ENCODE results near the gene RGS12.
"Not testable (repeated sequence)": the region's sequence is repeated elsewhere in the genome, so short reads cannot be mapped to it uniquely, and the experiment has no call there.

The RGS12 gene

GRCh38 chr4:3299976-3300671 is 7.3 kb downstream of the RGS12 start:
- DNase-seq, result no peak

DNA sequence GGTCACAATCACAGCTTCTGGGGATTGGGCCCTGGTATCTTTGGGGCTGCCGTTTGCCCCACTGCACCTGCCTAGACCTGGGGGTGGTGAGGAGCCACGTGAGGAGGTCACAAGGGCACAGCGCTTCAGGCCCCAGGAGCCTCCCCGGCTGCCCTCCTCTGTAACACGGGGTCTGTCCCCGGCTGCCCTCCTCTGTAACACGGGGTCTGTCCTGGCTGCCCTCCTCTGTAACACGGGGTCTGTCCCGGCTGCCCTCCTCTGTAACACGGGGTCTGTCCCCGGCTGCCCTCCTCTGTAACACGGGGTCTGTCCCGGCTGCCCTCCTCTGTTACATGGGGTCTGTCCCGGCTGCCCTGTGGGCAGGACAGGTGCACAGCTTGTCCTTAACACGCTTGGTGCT is 8.1 kb downstream of the RGS12 start:
- not testable (repeated sequence) for DNase-seq

GRCh38 chr4:3301450-3302172 is 8.8 kb downstream of the RGS12 start:
- no peak for DNase-seq

GRCh38 chr4:3302173-3302785 is 9.5 kb downstream of the RGS12 start:
- no peak for DNase-seq

GRCh38 chr4:3302786-3303564 is 10.2 kb downstream of the RGS12 start:
- no peak for DNase-seq

DNA sequence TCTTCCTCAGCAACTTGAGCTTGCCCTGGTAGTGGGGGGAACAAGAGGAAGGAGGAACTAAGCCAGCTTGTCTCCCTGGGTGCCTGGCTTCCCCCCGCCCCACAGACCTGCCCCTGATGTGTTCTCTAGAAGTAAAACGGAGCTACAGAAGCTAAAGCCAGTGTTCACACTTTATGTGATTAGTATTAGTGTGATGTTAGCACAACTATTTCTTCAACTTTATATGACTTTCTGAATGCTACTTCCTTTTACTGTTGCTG is 10.7 kb downstream of the RGS12 start:
- DNase-seq, result no peak

DNA sequence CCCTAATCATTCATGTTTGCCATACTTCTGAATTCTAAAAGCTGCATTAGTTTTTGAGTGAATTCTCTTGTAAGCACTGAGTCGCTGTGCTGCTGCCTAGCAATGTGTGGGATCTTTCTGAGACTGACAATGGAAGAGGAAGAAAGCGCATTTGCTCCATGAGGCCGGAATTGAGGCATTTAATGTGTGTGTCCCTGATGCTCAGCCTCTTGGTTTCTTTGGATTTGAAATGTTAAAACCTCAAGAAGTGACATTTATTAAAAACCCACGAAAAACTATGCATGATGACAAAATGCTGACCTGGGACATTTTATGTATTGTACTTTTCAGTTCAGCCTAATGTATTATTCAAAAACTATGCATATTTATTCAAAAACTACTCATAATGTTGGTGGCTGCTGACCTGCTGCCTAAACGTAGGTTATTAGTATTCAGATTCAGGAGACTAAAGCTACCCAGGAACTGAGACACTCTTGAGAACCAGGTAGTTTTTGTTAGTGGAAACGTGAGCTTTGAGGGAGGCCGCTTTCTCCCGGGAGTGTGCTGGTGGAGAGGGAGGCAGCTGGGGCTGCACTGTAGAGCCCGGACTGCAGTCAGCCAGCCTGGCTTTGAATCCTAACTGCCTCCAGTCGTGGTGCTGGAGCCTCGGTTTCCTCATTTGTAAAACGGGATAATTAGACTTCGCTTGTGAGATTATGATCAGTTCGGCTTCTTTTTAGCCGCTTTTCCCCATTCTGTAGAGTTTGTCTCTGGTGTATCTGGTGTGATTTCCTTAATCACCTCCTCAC is 11.3 kb downstream of the RGS12 start:
- DNase-seq, result no peak

GRCh38 chr4:3304831-3305609 is 12.2 kb downstream of the RGS12 start:
- DNase-seq, result no peak

DNA sequence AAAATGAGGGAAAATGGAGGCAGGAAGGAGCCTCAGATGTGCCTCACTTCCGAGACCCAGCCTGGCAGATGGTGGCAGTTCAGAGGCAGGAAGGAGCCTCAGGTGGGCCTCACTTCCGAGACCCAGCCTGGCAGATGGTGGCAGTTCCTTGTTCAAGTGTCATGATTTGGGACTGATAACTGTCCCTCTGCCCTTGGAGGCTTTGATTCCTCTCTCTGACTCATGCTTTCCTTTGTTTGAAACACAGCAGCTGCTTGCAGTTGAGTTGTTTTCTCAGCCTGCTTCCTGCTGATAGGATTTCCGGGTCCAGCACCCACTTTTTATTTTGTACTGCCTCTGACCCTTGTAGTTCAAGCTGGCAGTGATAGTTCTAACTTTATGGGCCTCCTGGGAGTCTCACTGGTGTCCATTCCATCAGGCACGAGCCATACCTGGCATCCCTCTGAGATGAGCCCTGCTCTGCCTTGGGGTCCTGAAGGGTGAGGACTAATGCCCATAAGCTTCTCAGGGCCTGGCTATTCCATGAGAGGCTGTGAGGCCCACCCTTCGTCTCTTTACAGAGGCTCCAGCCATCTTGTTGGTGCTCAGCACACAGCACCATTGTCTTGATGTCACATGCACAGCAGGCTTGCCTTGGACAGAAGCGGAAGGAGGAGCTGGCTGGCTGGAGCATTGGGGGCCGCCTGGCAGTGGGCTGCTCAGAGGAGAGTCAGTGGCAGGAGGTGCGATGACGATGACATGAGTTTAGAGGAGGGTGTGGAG is 13.0 kb downstream of the RGS12 start:
- no peak for DNase-seq

DNA sequence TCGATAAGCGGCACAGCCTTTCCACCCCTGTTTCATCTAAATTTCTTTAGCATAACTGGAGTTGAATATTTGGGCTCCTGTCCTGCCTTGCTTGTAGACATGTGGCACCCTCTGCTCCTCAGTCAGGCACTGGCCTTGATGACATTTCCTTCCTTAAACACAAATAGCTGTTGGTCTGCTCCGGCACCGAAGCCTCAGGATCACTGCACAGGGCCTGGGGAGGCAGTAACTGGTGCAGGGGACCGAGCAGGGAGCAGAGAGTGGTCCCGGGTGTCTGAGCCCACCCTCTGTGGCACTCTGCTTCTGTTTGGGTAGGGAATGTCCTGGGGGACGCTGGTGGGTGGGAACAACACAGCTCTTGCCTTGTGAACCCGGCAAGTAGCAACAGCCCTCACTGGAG is 13.6 kb downstream of the RGS12 start:
- no peak for DNase-seq

GRCh38 chr4:3307060-3307459 is 14.2 kb downstream of the RGS12 start:
- no peak for DNase-seq

DNA sequence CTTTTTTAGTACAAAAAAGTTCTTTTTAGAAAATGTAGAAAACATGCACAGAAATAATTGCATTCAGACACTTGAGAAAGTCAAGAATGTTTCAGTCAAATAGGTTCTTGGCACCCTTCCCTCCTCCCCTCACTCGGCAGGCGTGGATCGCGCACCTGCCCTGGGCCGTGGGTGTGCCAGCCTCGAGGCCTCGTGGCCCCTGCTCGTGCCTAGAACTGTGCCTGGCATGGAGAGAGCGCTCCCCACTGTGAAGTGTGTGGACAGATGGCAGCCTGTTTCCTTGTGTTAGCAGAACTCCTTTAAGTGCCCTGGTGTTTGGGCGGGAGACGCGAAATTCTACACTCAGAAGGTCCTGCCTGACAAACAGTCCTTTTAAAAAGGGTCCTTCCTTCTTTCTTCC is 14.7 kb downstream of the RGS12 start:
- no peak for DNase-seq

- DNase-seq, result no peak
Observed at GRCh38 chr4:3307891-3308575, 15.2 kb downstream of the RGS12 start.

DNA sequence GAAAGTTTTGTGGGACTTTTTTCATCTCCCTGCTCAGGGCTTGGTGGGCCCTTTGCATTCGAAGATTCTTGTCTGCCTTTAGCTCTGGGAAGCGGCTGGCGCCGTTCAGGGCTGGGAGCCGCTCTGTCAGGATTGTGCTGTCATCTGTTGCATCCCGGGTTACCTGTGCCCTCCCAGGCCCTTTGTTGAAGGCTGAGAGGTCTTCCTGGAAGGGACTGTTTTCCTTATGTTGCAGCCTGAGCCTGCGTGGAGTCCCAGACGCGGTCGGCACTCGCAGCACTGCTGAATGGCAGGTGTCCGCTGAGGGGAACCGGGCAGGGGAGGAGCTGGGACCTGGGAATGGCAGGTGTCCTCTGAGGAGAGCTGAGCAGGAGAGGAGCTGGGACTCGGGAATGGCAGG is 15.9 kb downstream of the RGS12 start:
- DNase-seq, result no peak

DNA sequence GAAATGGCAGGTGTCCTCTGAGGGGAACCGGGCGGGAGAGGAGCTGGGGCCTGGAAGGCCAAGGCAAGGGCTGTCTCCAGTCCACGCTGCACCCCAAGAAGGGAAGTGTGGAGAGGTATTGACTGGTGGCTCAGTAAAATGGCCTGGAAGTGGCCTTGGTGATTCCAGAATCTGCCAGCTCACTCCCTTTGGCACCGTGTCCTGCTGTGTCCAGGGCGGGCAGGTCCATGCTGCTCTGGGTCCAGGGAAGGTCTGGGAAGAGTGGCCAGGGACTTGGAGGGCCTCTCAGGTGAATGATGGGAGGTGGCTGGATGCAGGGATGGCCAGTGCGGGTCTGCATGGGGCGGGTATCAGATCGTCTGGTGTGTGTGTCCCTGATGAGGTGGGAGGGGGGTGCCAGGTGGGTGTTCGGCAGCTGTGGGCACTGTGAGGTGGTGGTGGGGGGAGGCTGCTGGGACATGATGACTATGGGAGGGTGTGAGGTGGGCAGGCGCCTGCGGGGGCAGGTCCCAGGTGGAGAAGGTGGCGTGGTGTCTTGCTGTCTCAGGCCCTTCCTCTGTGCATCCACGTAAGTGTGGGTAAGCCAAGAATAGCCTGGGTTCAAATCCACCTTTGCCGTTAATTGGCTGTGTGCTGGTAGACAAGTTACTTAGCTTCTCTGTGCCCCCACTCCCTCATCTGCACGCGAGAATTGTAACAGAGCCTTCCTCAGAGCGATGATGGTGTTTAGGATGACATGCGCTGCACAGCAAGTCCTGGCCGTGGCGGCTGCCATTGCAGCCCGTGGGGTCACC is 17.7 kb downstream of the RGS12 start:
- no peak for DNase-seq

DNA sequence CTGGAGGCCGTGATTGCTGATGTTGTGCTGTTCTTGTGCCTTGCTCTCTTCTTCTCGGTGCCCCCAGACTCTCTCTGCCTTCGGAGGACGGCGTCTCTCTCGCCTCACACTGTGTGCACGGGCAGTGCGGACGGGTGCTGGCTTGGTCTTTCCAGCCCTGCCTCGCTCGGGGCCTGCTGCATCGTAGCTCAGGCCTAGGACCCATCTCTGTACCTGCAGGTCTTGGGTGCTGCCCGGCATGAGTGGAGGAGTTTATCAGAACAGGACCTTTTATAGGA is 18.2 kb downstream of the RGS12 start:
- DNase-seq, result no peak

DNA sequence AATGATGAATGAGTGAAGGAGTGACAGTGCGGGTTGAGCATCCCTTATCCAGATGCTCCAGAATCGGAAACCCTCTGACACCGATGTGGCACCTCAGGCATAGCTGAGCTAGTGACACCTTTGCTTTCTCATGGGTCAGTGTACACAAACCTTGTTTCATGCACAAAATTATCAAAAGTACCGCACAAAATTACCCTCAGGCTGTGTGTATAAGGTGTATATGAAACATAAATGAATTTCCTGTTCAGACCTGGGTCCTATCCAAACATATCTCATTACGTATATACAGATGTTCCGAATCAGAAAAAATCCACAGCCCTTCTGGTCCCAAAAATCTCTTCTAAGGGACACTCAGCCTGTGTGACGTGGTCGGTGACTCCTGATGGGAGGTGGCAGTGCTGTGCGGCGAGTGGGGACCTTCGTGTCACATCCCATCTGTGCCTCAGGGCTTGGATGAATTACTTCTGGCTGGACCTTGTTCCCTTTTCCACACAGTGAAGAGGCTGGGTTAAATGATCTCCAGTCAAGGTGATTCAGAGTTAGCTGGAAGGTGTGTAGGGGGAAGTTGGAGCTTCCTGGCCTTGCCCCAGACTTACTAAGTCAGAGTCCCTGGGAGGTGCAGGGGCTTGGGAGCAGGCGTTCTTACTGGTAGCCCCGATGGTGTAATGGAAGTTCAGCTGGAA is 18.8 kb downstream of the RGS12 start:
- no peak for DNase-seq

GRCh38 chr4:3312362-3312761 is 19.5 kb downstream of the RGS12 start:
- DNase-seq, result no peak

GRCh38 chr4:3313139-3313538 is 20.3 kb downstream of the RGS12 start:
- DNase-seq, result no peak
